GM23338 (cell line): ENCODE results near the gene ELFN2. TPM values are rescaled to one million over a fixed set of nuclear protein-coding genes. Genes with fewer than 3 reads are reported as not detected.

ENCODE experiments used
- ATAC-seq: fragments of 200-7000 bp; cut with Tn5 transposase; 3 replicates; pipeline ENCODE4 v1.9.1; 2020
- DNase-seq: peaks from one replicate; pipeline ENCODE4 v3.0.0-alpha.2; 2015; ENCODE audit warnings: low spot score
- H2AFZ ChIP-seq: fragments of 200-600 bp; sonication (generic); 2 replicates; pipeline ENCODE4 v1.8.0; 2016; ENCODE audit warnings: antibody characterized with exemption, mild to moderate bottlenecking, moderate library complexity
- H3F3A ChIP-seq: fragments of 200-600 bp; sonication (generic); replicated peaks from 2 replicates; pipeline ENCODE4 v1.8.0; 2017; ENCODE audit warnings: antibody characterized with exemption, mixed run types, low read depth
- H3K27ac ChIP-seq: fragments of 200-600 bp; sonication (generic); 2 replicates; pipeline ENCODE4 v1.6.1; 2016; ENCODE audit warnings: low read depth
- H3K27me3 ChIP-seq: fragments of 200-600 bp; sonication (generic); 2 replicates; pipeline ENCODE4 v1.8.0; 2016; ENCODE audit warnings: mild to moderate bottlenecking, mixed run types, moderate library complexity; ENCODE audit not compliant: insufficient read depth
- H3K36me3 ChIP-seq: fragments of 200-600 bp; sonication (generic); 2 replicates; pipeline ENCODE4 v1.8.0; 2016; ENCODE audit warnings: mild to moderate bottlenecking; ENCODE audit not compliant: insufficient read depth
- H3K4me1 ChIP-seq: fragments of 200-600 bp; sonication (generic); 2 replicates; pipeline ENCODE4 v1.8.0; 2016; ENCODE audit warnings: mild to moderate bottlenecking, moderate library complexity; ENCODE audit not compliant: insufficient read depth
- H3K4me2 ChIP-seq: fragments of 200-600 bp; sonication (generic); 2 replicates; pipeline ENCODE4 v1.7.1; 2017; ENCODE audit warnings: mixed run types
- H3K4me3 ChIP-seq: fragments of 200-600 bp; sonication (generic); 2 replicates; pipeline ENCODE4 v1.6.1; 2016; ENCODE audit warnings: mixed run types
- H3K79me2 ChIP-seq: fragments of 200-600 bp; sonication (generic); replicated peaks from 2 replicates; pipeline ENCODE4 v1.8.0; 2017; ENCODE audit warnings: mild to moderate bottlenecking; ENCODE audit not compliant: insufficient read depth
- H3K9me2 ChIP-seq: fragments of 200-600 bp; sonication (generic); 2 replicates; pipeline ENCODE4 v1.8.0; 2017; ENCODE audit not compliant: insufficient read depth
- H4K20me1 ChIP-seq: fragments of 200-600 bp; sonication (generic); replicated peaks from 2 replicates; pipeline ENCODE4 v1.8.0; 2017; ENCODE audit warnings: mild to moderate bottlenecking; ENCODE audit not compliant: insufficient read depth
- H3K27ac Mint-ChIP-seq: 2 replicates; pipeline ENCODE4 v1.8.0; 2020; ENCODE audit warnings: inconsistent platforms, mild to moderate bottlenecking, moderate library complexity, mixed read lengths
- H3K27me3 Mint-ChIP-seq: 3 replicates; pipeline ENCODE4 v1.8.0; 2022; ENCODE audit warnings: low read depth, mild to moderate bottlenecking, moderate library complexity, mixed read lengths, inconsistent platforms; ENCODE audit not compliant: insufficient read depth, poor library complexity
- H3K36me3 Mint-ChIP-seq: 3 replicates; pipeline ENCODE4 v1.8.0; 2021; ENCODE audit warnings: low read depth, mild to moderate bottlenecking, inconsistent platforms, moderate library complexity, mixed read lengths
- H3K4me1 Mint-ChIP-seq: 3 replicates; pipeline ENCODE4 v1.8.0; 2020; ENCODE audit warnings: mild to moderate bottlenecking, inconsistent platforms, mixed read lengths
- H3K4me3 Mint-ChIP-seq: 3 replicates; pipeline ENCODE4 v1.8.0; 2021; ENCODE audit warnings: moderate library complexity, mild to moderate bottlenecking, inconsistent platforms, mixed read lengths
- H3K9me3 Mint-ChIP-seq: 3 replicates; pipeline ENCODE4 v1.8.0; 2020; ENCODE audit warnings: moderate library complexity, mild to moderate bottlenecking, inconsistent platforms, mixed read lengths
- ETS1 ChIP-seq: IDR thresholded peaks from 2 replicates; pipeline ENCODE4 v1.6.1; 2016; ENCODE audit warnings: antibody characterized with exemption
- EZH2phosphoT487 ChIP-seq: fragments of 200-600 bp; sonication (generic); IDR thresholded peaks from one replicate; pipeline ENCODE4 v1.8.1; 2018; ENCODE audit warnings: antibody characterized with exemption; ENCODE audit not compliant: unreplicated experiment
- NANOG ChIP-seq: IDR thresholded peaks from 2 replicates; pipeline ENCODE4 v1.6.1; 2016; ENCODE audit warnings: antibody characterized with exemption, borderline replicate concordance
- POLR2AphosphoS5 ChIP-seq: IDR thresholded peaks from 2 replicates; pipeline ENCODE4 v1.6.1; 2016; ENCODE audit warnings: antibody characterized with exemption, low read depth
- ZNF114 ChIP-seq: fragments of 250-450 bp; sonication (Bioruptor Pico); IDR thresholded peaks from 2 replicates; pipeline ENCODE4 v1.5.0; 2020; ENCODE audit warnings: mild to moderate bottlenecking, moderate library complexity
- ZNF462 ChIP-seq: fragments of 250-450 bp; sonication (Bioruptor Pico); IDR thresholded peaks from 2 replicates; pipeline ENCODE4 v1.5.0; 2020; ENCODE audit warnings: mild to moderate bottlenecking, moderate library complexity
- polyA plus RNA-seq: library from polyadenylated mRNA; unstranded; fragments of >200 nt; fragmentation: Nextera tagmentation; extraction: Ambion mirVana; gene quantifications from 2 replicates; pipeline ENCODE4 v1.2.1, GENCODE V29; 2016
- total RNA-seq: library from RNA; depleted of rRNA; stranded (reverse); fragments of >200 nt; shearing (Covaris generic); gene quantifications from 2 replicates; pipeline ENCODE4 v1.2.3, GENCODE V29; 2014

The ELFN2 gene
- total and polyA plus RNA-seq, 2 experiments from 2014 or later: 0.18 to 0.35 TPM

- Histone ChIP-seq H3K79me2 (no peaks in the 10 kb centered on the region), H3K4me2 (no peak overlapping the region), H3K27me3 (no peaks in the 10 kb centered on the region), H4K20me1 (no peaks in the 10 kb centered on the region), H3K9me2 (no peaks in the 10 kb centered on the region), H2AFZ (no peak overlapping the region), H3K27ac (no peak overlapping the region), H3K36me3 (no peaks in the 10 kb centered on the region), H3F3A (no peaks in the 10 kb centered on the region), H3K4me3 (no peak overlapping the region), H3K4me1 (no peaks in the 10 kb centered on the region)
- Mint-ChIP-seq H3K27ac (no peak overlapping the region), H3K27me3 (peaks cover 6% of the 10 kb centered on the region), H3K4me3 (no peak overlapping the region), H3K36me3 (no peaks in the 10 kb centered on the region), H3K4me1 (peaks cover 21% of the 10 kb centered on the region), H3K9me3 (no peaks in the 10 kb centered on the region)
- TF ChIP-seq EZH2phosphoT487: no peak
- TF ChIP-seq NANOG: no peak
- TF ChIP-seq ETS1: no peak
- DNase-seq (no peak), ATAC-seq (no peak)
Measured at GRCh38 chr22:37370306-37370979, 56.8 kb downstream of the ELFN2 start.

- no peaks in the 10 kb centered on the region for H3K27me3 ChIP-seq
- Mint-ChIP-seq H3K36me3 (no peaks in the 10 kb centered on the region), H3K4me1 (peaks cover 23% of the 10 kb centered on the region), H3K27ac (no peak overlapping the region), H3K9me3 (no peaks in the 10 kb centered on the region), H3K27me3 (peaks cover 5% of the 10 kb centered on the region), H3K4me3 (no peak overlapping the region)
- no peaks in the 10 kb centered on the region for H4K20me1 ChIP-seq
- no peak overlapping the region for H3K4me2 ChIP-seq
- ATAC-seq: no peak; the same call in 2 of the 3 replicates
- no peak for DNase-seq
- no peaks in the 10 kb centered on the region for H3K79me2 ChIP-seq
- H3K9me2 ChIP-seq: no peaks in the 10 kb centered on the region
- no peaks in the 10 kb centered on the region for H3K4me1 ChIP-seq
- TF ChIP-seq POLR2AphosphoS5: no peak
- no peak for TF ChIP-seq ZNF462
- TF ChIP-seq ZNF114: no peak
- H3K27ac ChIP-seq: no peak overlapping the region
- no peak overlapping the region for H3K4me3 ChIP-seq
- H3K36me3 ChIP-seq: no peaks in the 10 kb centered on the region
- H3F3A ChIP-seq: no peaks in the 10 kb centered on the region
- no peak overlapping the region for H2AFZ ChIP-seq
Measured at GRCh38 chr22:37369483-37369882, 57.8 kb downstream of the ELFN2 start.
